NT2/D1 (cell line): ENCODE results near the gene TIAM2.

Experiments used
- YY1 ChIP-seq: IDR thresholded peaks from 2 replicates; pipeline ENCODE4 v1.6.1; 2011; ENCODE audit not compliant: insufficient read length, insufficient read depth
- ZNF274 ChIP-seq: IDR thresholded peaks from 2 replicates; pipeline ENCODE4 v1.6.1; 2011; ENCODE audit warnings: mild to moderate bottlenecking, low read depth, low read length

GRCh38 chr6:154960854-154961530, 34.1 kb upstream of the TIAM2 start:
- no peak for TF ChIP-seq ZNF274
- no peak for TF ChIP-seq YY1
